H9 (cell line): ENCODE measurements around the gene PYDC1. TPM values are rescaled to one million over a fixed set of nuclear protein-coding genes. Genes with fewer than 3 reads are reported as not detected.

Experiments
- DNase-seq: peaks from one replicate; pipeline ENCODE4 v3.0.0-alpha.2; 2017
- H2AFZ ChIP-seq: one replicate; pipeline ENCODE4 v1.6.1; 2013; ENCODE audit warnings: mild to moderate bottlenecking, low read length, control low read depth, moderate library complexity
- H2AK5ac ChIP-seq: 2 replicates; pipeline ENCODE4 v1.6.1; 2013; ENCODE audit warnings: low read length, control low read depth, mixed read lengths; ENCODE audit not compliant: insufficient read length
- H2BK120ac ChIP-seq: one replicate; pipeline ENCODE4 v1.6.1; 2013; ENCODE audit warnings: low read depth, mild to moderate bottlenecking, low read length, control low read depth, inconsistent platforms; ENCODE audit not compliant: poor library complexity, severe bottlenecking
- H2BK12ac ChIP-seq: 2 replicates; pipeline ENCODE4 v1.6.1; 2013; ENCODE audit warnings: low read length, control low read depth, mixed read lengths, low read depth; ENCODE audit not compliant: insufficient read length
- H2BK15ac ChIP-seq: 2 replicates; pipeline ENCODE4 v1.6.1; 2013; ENCODE audit warnings: low read depth, low read length, control low read depth
- H2BK20ac ChIP-seq: one replicate; pipeline ENCODE4 v1.6.1; 2013; ENCODE audit warnings: low read depth, mild to moderate bottlenecking, low read length, control low read depth, inconsistent platforms; ENCODE audit not compliant: poor library complexity, severe bottlenecking
- H2BK5ac ChIP-seq: 2 replicates; pipeline ENCODE4 v1.6.1; 2013; ENCODE audit warnings: low read length, control low read depth, mixed read lengths; ENCODE audit not compliant: insufficient read length
- H3K14ac ChIP-seq: 2 replicates; pipeline ENCODE4 v1.6.1; 2013; ENCODE audit warnings: low read length, control low read depth; ENCODE audit not compliant: insufficient read depth
- H3K18ac ChIP-seq: 2 replicates; pipeline ENCODE4 v1.6.1; 2013; ENCODE audit warnings: low read depth, mild to moderate bottlenecking, mixed read lengths, low read length, control low read depth; ENCODE audit not compliant: insufficient read length
- H3K23ac ChIP-seq: 2 replicates; pipeline ENCODE4 v1.6.1; 2013; ENCODE audit warnings: low read length, control low read depth, mixed read lengths, low read depth; ENCODE audit not compliant: insufficient read length
- H3K23me2 ChIP-seq: 2 replicates; pipeline ENCODE4 v1.6.1; 2013; ENCODE audit warnings: low read depth, mild to moderate bottlenecking, mixed read lengths, low read length, control low read depth; ENCODE audit not compliant: insufficient read length, poor library complexity, severe bottlenecking
- H3K27ac ChIP-seq: 2 replicates; pipeline ENCODE4 v1.5.1; 2013; ENCODE audit warnings: low read length, control low read depth, mixed read lengths, low read depth; ENCODE audit not compliant: insufficient read length
- H3K27me3 ChIP-seq: 2 replicates; pipeline ENCODE4 v1.6.1; 2013; ENCODE audit warnings: low read length, control low read depth, inconsistent platforms; ENCODE audit not compliant: insufficient read depth
- H3K4ac ChIP-seq: 2 replicates; pipeline ENCODE4 v1.6.1; 2013; ENCODE audit warnings: low read depth, mild to moderate bottlenecking, control low read depth, inconsistent platforms, low read length, moderate library complexity
- H3K4me1 ChIP-seq: 2 replicates; pipeline ENCODE4 v1.6.1; 2013; ENCODE audit warnings: low read length, control low read depth, inconsistent platforms; ENCODE audit not compliant: insufficient read depth
- H3K4me2 ChIP-seq: 2 replicates; pipeline ENCODE4 v1.6.1; 2013; ENCODE audit warnings: low read length, control low read depth, mixed read lengths; ENCODE audit not compliant: insufficient read length, insufficient read depth
- H3K56ac ChIP-seq: 2 replicates; pipeline ENCODE4 v1.6.1; 2013; ENCODE audit warnings: low read depth, mild to moderate bottlenecking, mixed read lengths, low read length, control low read depth; ENCODE audit not compliant: insufficient read length
- H3K79me1 ChIP-seq: 2 replicates; pipeline ENCODE4 v1.6.1; 2013; ENCODE audit warnings: low read depth, mild to moderate bottlenecking, moderate library complexity, low read length, control low read depth, inconsistent platforms; ENCODE audit not compliant: insufficient read depth, poor library complexity, severe bottlenecking
- H3K79me2 ChIP-seq: 2 replicates; pipeline ENCODE4 v1.6.1; 2013; ENCODE audit warnings: low read length, control low read depth, inconsistent platforms; ENCODE audit not compliant: insufficient read depth
- H3K9ac ChIP-seq: 2 replicates; pipeline ENCODE4 v1.6.1; 2013; ENCODE audit warnings: low read length, control low read depth, mixed read lengths; ENCODE audit not compliant: insufficient read length; ENCODE audit errors: extremely low read depth
- H3K9me3 ChIP-seq: one replicate; pipeline ENCODE4 v1.6.1; 2013; ENCODE audit warnings: low read depth, low read length, inconsistent platforms; ENCODE audit not compliant: control insufficient read depth
- H3T11ph ChIP-seq: one replicate; pipeline ENCODE4 v1.6.1; 2013; ENCODE audit warnings: mild to moderate bottlenecking, low read length, control low read depth, inconsistent platforms
- H4K20me1 ChIP-seq: one replicate; pipeline ENCODE4 v1.6.1; 2013; ENCODE audit not compliant: control insufficient read depth, insufficient read length, insufficient read depth
- H4K5ac ChIP-seq: 2 replicates; pipeline ENCODE4 v1.6.1; 2013; ENCODE audit warnings: low read depth, mild to moderate bottlenecking, mixed read lengths, low read length, control low read depth; ENCODE audit not compliant: insufficient read length
- H4K8ac ChIP-seq: replicated peaks from 2 replicates; pipeline ENCODE4 v1.6.1; 2013; ENCODE audit warnings: low read length, control low read depth, mixed read lengths, low read depth; ENCODE audit not compliant: insufficient read length
- H4K91ac ChIP-seq: 2 replicates; pipeline ENCODE4 v1.6.1; 2013; ENCODE audit warnings: low read depth, mild to moderate bottlenecking, moderate library complexity, mixed read lengths, low read length, control low read depth; ENCODE audit not compliant: insufficient read length
- H3K27ac Mint-ChIP-seq, 3 experiments: 2 replicates in 2 of 3; 3 replicates in 1 of 3; pipeline ENCODE4 v1.8.0; 2020 to 2021; ENCODE audit warnings: mixed read lengths in 3 of 3, mild to moderate bottlenecking in 1 of 3, moderate library complexity in 1 of 3
- H3K27me3 Mint-ChIP-seq: 2 replicates; pipeline ENCODE4 v1.8.0; 2021; ENCODE audit warnings: low read depth, mild to moderate bottlenecking, moderate library complexity, mixed read lengths
- H3K36me3 Mint-ChIP-seq, 3 experiments: 2 replicates in 2 of 3; 3 replicates in 1 of 3; pipeline ENCODE4 v1.8.0; 2020 to 2021; ENCODE audit warnings: low read depth in 3 of 3, mixed read lengths in 3 of 3; ENCODE audit not compliant: insufficient read depth in 1 of 3
- H3K4me1 Mint-ChIP-seq, 2 experiments: 2 replicates each; pipeline ENCODE4 v1.8.0; 2020; ENCODE audit warnings: mixed read lengths in 2 of 2
- H3K4me3 Mint-ChIP-seq, 2 experiments: 2 replicates in 1 of 2; 3 replicates in 1 of 2; pipeline ENCODE4 v1.8.0; 2020 to 2021; ENCODE audit warnings: mild to moderate bottlenecking in 2 of 2, mixed read lengths in 2 of 2, moderate library complexity in 1 of 2
- H3K9me3 Mint-ChIP-seq, 2 experiments: 2 replicates in 1 of 2; 3 replicates in 1 of 2; pipeline ENCODE4 v1.8.0; 2020; ENCODE audit warnings: mild to moderate bottlenecking in 2 of 2, mixed read lengths in 2 of 2, moderate library complexity in 1 of 2
- WGBS: extraction: QIAGEN DNeasy Blood & Tissue Kit; methylation state at CpG from one replicate; pipeline ENCODE4 v1.1.7; 2013; ENCODE audit warnings: missing lambda C conversion rate, low lambda C conversion rate, mixed read lengths; ENCODE audit not compliant: insufficient read length; ENCODE audit errors: extremely low coverage; 5-methylcytosine and 5-hydroxymethylcytosine counted together
- total RNA-seq: library from RNA; stranded (reverse); gene quantifications from 2 replicates; pipeline ENCODE4 v1.2.1, GENCODE V29; 2021
- TF ChIP-seq, protein P1 (sequence below): fragments of 200-600 bp; sonication (generic); conservative IDR thresholded peaks from 3 replicates; pipeline ENCODE4 v1.8.0; 2021; ENCODE audit warnings: antibody characterized with exemption, mild to moderate bottlenecking

Gene PYDC1
- total RNA-seq, 1 experiment from 2014 or later, result 0.70 TPM

DNA sequence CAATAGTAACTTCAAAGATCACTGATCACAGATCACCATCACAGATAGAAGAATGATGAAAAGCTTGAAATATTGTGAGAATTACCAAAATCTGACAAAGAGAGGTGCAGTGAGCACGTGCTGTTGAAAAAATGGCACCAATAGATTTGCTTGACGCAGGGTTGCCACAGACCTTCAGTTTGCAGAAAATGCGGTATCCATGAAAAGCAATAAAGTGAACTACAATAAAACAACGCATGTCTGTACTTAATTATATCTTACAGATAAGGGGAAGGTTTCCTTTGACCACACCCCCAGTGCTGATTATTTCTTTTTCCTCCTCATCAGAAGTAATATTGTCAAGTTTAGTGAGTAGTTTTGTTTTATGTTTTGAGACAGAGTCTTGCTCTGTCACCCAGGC, 21.1 kb upstream of the PYDC1 start:
- no CpG with 5 or more reads among the region's 4 CpGs for WGBS
- no peak overlapping the region for H2BK120ac ChIP-seq
- H2BK20ac ChIP-seq, result no peak overlapping the region
- H3K4me2 ChIP-seq, result no peak overlapping the region
- H3K23ac ChIP-seq, result no peak overlapping the region
- no peaks in the 10 kb centered on the region for H3K4me1 ChIP-seq
- H2BK5ac ChIP-seq, result no peak overlapping the region
- H3K79me1 ChIP-seq, result no peaks in the 10 kb centered on the region
- Mint-ChIP-seq H3K27me3 (peaks cover 3% of the 10 kb centered on the region; the same call in 1 of the 2 replicates), H3K4me3 (no peak overlapping the region), H3K36me3 (peaks cover 0 to 6% (median 0%) of the 10 kb centered on the region in 3 experiments; a peak in 3 of 7 replicates), H3K9me3 (peaks cover 15 to 18% of the 10 kb centered on the region in 2 experiments), H3K27ac (no peak overlapping the region), H3K4me1 (peaks cover 6 to 7% of the 10 kb centered on the region in 2 experiments; a peak in 2 of 4 replicates)
- H2AK5ac ChIP-seq, result no peak overlapping the region
- H4K20me1 ChIP-seq, result no peaks in the 10 kb centered on the region
- no peak overlapping the region for H3K27ac ChIP-seq
- H4K8ac ChIP-seq, result no peak overlapping the region
- DNase-seq, result no peak
- no peak overlapping the region for H4K91ac ChIP-seq
- no peak overlapping the region for H2AFZ ChIP-seq
- H4K5ac ChIP-seq, result no peak overlapping the region
- no peak overlapping the region for H3K4ac ChIP-seq
- TF ChIP-seq, protein P1, sequence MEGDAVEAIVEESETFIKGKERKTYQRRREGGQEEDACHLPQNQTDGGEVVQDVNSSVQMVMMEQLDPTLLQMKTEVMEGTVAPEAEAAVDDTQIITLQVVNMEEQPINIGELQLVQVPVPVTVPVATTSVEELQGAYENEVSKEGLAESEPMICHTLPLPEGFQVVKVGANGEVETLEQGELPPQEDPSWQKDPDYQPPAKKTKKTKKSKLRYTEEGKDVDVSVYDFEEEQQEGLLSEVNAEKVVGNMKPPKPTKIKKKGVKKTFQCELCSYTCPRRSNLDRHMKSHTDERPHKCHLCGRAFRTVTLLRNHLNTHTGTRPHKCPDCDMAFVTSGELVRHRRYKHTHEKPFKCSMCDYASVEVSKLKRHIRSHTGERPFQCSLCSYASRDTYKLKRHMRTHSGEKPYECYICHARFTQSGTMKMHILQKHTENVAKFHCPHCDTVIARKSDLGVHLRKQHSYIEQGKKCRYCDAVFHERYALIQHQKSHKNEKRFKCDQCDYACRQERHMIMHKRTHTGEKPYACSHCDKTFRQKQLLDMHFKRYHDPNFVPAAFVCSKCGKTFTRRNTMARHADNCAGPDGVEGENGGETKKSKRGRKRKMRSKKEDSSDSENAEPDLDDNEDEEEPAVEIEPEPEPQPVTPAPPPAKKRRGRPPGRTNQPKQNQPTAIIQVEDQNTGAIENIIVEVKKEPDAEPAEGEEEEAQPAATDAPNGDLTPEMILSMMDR, result no peak
- no peak overlapping the region for H3T11ph ChIP-seq
- H3K27me3 ChIP-seq, result no peaks in the 10 kb centered on the region
- no peak overlapping the region for H3K56ac ChIP-seq
- no peak overlapping the region for H2BK15ac ChIP-seq
- no peaks in the 10 kb centered on the region for H3K79me2 ChIP-seq
- no peak overlapping the region for H2BK12ac ChIP-seq
- no peak overlapping the region for H3K18ac ChIP-seq
- H3K14ac ChIP-seq, result no peak overlapping the region
- H3K23me2 ChIP-seq, result no peaks in the 10 kb centered on the region
- H3K9me3 ChIP-seq, result no peaks in the 10 kb centered on the region
- H3K9ac ChIP-seq, result no peak overlapping the region
